Kidney (tissue), 14 donors: Measurements from ENCODE around the gene RHEB. TPM values are rescaled to one million over a fixed set of nuclear protein-coding genes. Genes with fewer than 3 reads are reported as not detected.

Source experiments
- DNase-seq, 5 donors: peaks; one replicate each; pipeline ENCODE4 v3.0.0-alpha.2; 2013 to 2020
- FAIRE-seq: peaks from 2 replicates; lab custom pipeline; 2012; peaks lifted over from hg19 to GRCh38; lab: Jason Lieb, UNC
- H3K27ac ChIP-seq, 2 donors: one replicate each; pipeline ENCODE4 v1.7.0; 2013; ENCODE audit warnings: low read depth in 2 of 2, low read length in 2 of 2, inconsistent platforms in 1 of 2
- H3K27me3 ChIP-seq: one replicate; pipeline ENCODE4 v1.7.1; 2013; ENCODE audit warnings: low read length, inconsistent platforms; ENCODE audit not compliant: control insufficient read depth, insufficient read depth
- H3K36me3 ChIP-seq, 3 donors: one replicate each; pipeline versions ENCODE4 v1.7.0 to v1.7.1; 2013; ENCODE audit warnings: low read length in 3 of 3, control low read depth in 1 of 3, inconsistent platforms in 1 of 3; ENCODE audit not compliant: insufficient read depth in 3 of 3, control insufficient read depth in 2 of 3
- H3K4me1 ChIP-seq, 3 donors: one replicate each; pipeline versions ENCODE4 v1.7.0 to v1.7.1; 2013; ENCODE audit warnings: low read length in 3 of 3, inconsistent platforms in 1 of 3, low read depth in 1 of 3; ENCODE audit not compliant: control insufficient read depth in 2 of 3, insufficient read depth in 2 of 3
- H3K4me3 ChIP-seq, 3 donors: one replicate each; pipeline versions ENCODE4 v1.7.0 to v1.8.1; 2013; ENCODE audit warnings: low read length in 3 of 3, control low read depth in 1 of 3, inconsistent platforms in 1 of 3
- H3K9ac ChIP-seq, 3 donors: one replicate each; pipeline versions ENCODE4 v1.7.0 to v1.7.1; 2013; ENCODE audit warnings: low read length in 3 of 3, control low read depth in 1 of 3, inconsistent platforms in 1 of 3
- H3K9me3 ChIP-seq, 3 donors: one replicate each; pipeline versions ENCODE4 v1.7.0 to v1.7.1; 2013; ENCODE audit warnings: low read length in 3 of 3, control low read depth in 1 of 3, inconsistent platforms in 1 of 3; ENCODE audit not compliant: control insufficient read depth in 2 of 3, insufficient read depth in 1 of 3
- CTCF ChIP-seq: IDR thresholded peaks from 3 replicates; pipeline ENCODE4 v1.5.1; 2012; ENCODE audit warnings: mild to moderate bottlenecking, moderate library complexity, borderline replicate concordance; ENCODE audit not compliant: insufficient read depth; ENCODE audit errors: extremely low read depth
- intact Hi-C: fragments of 100-400 bp; cut with DNase I; formaldehyde crosslinking; loops from one replicate; pipeline ENCODE4 v1.11.1; 2022
- polyA plus RNA-seq: library from polyadenylated mRNA; stranded (reverse); fragments of 350-450 nt; fragmentation: Illumina TruSeq; extraction: RNeasy Lipid Tissue Mini Kit (QIAGEN cat#74804); gene quantifications from one replicate; pipeline ENCODE4 v1.2.3, GENCODE V29; 2014; ENCODE audit warnings: low read depth, low replicate concordance; ENCODE audit not compliant: insufficient read depth
- total RNA-seq: library from RNA; stranded (reverse); fragmentation: NEBNext Ultra II Directional; extraction: Animal tissue kit (Norgen Biotek cat#: 25700); gene quantifications from one replicate; pipeline ENCODE4 v1.2.1, GENCODE V29; 2021
- donor health status: control.
- donor health status: control.
- donor health status: control.
- donor health status: control.
- donor health status: control.
- donor health status: DM: yes; HTN: yes; CAD: no.
- donor health status: Normal renal cell carcinoma (clear cell type).

Gene RHEB
- total and polyA plus RNA-seq, 2 donors from 2014 or later: 92.7 to 123 TPM

GRCh38 chr7:151454305-151454704, 65.4 kb downstream of the RHEB start:
- Histone ChIP-seq H3K4me3 (no peak overlapping the region), H3K36me3 (no peaks in the 10 kb centered on the region), H3K9ac (no peak overlapping the region), H3K9me3 (no peaks in the 10 kb centered on the region), H3K27ac (no peak overlapping the region), H3K27me3 (no peaks in the 10 kb centered on the region), H3K4me1 (peaks cover 0 to 4% (median 3%) of the 10 kb centered on the region in 3 donors)
- DNase-seq: peak in 4 of 5 donors; percentile 68 to 83 (median 73)
- FAIRE-seq: no peak
- no peak for TF ChIP-seq CTCF
- intact Hi-C loops: loop anchor here (10.0 kb wide), 1 partner anchor 80 kb away; no protein-coding TSS in a partner anchor

DNA sequence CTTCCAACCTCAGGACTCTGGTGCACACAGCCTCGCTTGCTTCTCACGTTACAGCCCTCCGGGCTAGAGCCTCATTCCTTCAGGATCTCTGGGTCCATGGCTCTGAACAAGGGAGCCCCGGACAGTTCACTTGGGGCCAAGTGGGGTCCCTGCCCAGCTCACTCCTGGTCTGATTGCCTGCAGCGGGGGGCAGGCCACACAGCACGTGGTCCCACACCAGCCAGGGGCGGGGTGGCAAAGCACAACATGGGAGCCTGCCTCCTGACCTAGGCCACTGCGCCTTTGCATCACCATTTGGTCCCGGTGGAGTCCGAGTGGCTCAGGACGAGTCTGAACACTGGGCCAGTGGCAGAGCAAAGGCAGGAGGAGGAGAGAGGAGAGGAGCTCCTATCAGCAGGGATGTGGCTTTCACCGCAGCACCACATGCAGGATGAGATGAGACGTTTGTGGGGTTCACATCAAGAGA, 66.3 kb downstream of the RHEB start:
- no peak for FAIRE-seq
- H3K36me3 ChIP-seq: no peaks in the 10 kb centered on the region
- TF ChIP-seq CTCF: no peak
- peak in 2 of 5 donors; percentile 22 to 49 for DNase-seq
- no peak overlapping the region for H3K9ac ChIP-seq
- H3K9me3 ChIP-seq: no peaks in the 10 kb centered on the region
- no peaks in the 10 kb centered on the region for H3K27me3 ChIP-seq
- no peak overlapping the region for H3K27ac ChIP-seq
- no peaks in the 10 kb centered on the region for H3K4me1 ChIP-seq
- intact Hi-C loops: loop anchor here (10.0 kb wide), 1 partner anchor 79 kb away; no protein-coding TSS in a partner anchor
- no peak overlapping the region for H3K4me3 ChIP-seq

- no peak for FAIRE-seq
- intact Hi-C loops: loop anchor here (10.0 kb wide), 1 partner anchor 78 kb away; no protein-coding TSS in a partner anchor
- Histone ChIP-seq H3K4me3 (no peak overlapping the region), H3K9me3 (no peaks in the 10 kb centered on the region), H3K27me3 (no peaks in the 10 kb centered on the region), H3K4me1 (no peaks in the 10 kb centered on the region), H3K9ac (no peak overlapping the region), H3K36me3 (no peaks in the 10 kb centered on the region), H3K27ac (no peak overlapping the region)
- TF ChIP-seq CTCF: no peak
- DNase-seq: peak in 1 of 5 donors; percentile 39
Measured at GRCh38 chr7:151452680-151453325, 66.9 kb downstream of the RHEB start.
